ENCODE measurements around the gene RSKR.

Gene RSKR, protein sequence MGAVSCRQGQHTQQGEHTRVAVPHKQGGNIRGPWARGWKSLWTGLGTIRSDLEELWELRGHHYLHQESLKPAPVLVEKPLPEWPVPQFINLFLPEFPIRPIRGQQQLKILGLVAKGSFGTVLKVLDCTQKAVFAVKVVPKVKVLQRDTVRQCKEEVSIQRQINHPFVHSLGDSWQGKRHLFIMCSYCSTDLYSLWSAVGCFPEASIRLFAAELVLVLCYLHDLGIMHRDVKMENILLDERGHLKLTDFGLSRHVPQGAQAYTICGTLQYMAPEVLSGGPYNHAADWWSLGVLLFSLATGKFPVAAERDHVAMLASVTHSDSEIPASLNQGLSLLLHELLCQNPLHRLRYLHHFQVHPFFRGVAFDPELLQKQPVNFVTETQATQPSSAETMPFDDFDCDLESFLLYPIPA

GRCh38 chr17:28613931-28614381 lies at the start of gene RSKR:
Gene RSKR (minus strand): TSS chr17:28614185. CDS start chr17:28614161, 24 bp downstream.
- H3K4me2 ChIP-seq (ENCODE audit: low read depth, low read length, poor library complexity, severe bottlenecking), result no peak within 1 kb of the TSS
- peaks cover 31% of the 10 kb centered on the region for H3K36me3 ChIP-seq (ENCODE audit: low read length)
- no peak within 1 kb of the TSS for H3K27ac ChIP-seq (ENCODE audit: low read depth, low read length)

DNA sequence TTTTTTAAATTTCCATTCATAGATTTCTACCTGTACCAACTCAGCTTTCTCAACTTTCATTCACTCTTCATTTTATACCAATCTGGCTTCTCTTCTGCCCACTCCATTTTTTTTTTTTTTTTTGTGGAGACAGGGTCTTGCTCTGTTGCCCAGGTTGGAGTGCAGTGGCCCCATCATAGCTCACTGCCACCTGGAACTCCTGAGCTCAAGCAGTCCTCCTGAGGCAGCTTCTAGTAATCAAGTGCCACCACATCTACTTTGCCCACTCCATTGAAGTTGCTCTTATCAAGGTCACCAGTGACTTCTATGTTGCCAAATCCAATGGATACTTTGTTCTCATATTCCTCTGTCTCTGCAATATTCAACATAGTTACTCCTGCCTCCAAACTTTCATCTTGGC lies 49.7 kb upstream of the RSKR start:
- H3K9ac ChIP-seq (ENCODE audit: low read length), result no peak overlapping the region
- H3K27me3 ChIP-seq (ENCODE audit: low read length), result no peaks in the 10 kb centered on the region
- H2AFZ ChIP-seq (ENCODE audit: low read depth, low read length, severe bottlenecking), result no peak overlapping the region
- no peaks in the 10 kb centered on the region for H3K9me3 ChIP-seq (ENCODE audit: insufficient read depth, low read length)
- H3K4me2 ChIP-seq (ENCODE audit: low read depth, low read length, poor library complexity, severe bottlenecking), result peak overlapping the region; percentile 94
- TF ChIP-seq EZH2phosphoT487 (conservative IDR thresholded peaks at IDR 0.05; ENCODE audit: low read length), result no peak
- H4K20me1 ChIP-seq (ENCODE audit: low read depth, low read length), result no peaks in the 10 kb centered on the region; the same call in 1 of the 2 replicates
- H3K27ac ChIP-seq (ENCODE audit: low read depth, low read length), result no peak overlapping the region
- H3K4me3 ChIP-seq (ENCODE audit: insufficient read depth, low read length, poor library complexity, severe bottlenecking), result no peak overlapping the region
- no peaks in the 10 kb centered on the region for H3K9me2 ChIP-seq (replicated peaks; ENCODE audit: insufficient read depth, low read length)
- H3F3A ChIP-seq (ENCODE audit: insufficient read depth), result no peaks in the 10 kb centered on the region
- H3K36me3 ChIP-seq (ENCODE audit: low read length), result peaks cover 3% of the 10 kb centered on the region; the same call in 1 of the 2 replicates
- H3K79me2 ChIP-seq (ENCODE audit: insufficient read depth, low read length), result peaks cover 84% of the 10 kb centered on the region

More at GRCh38 chr17:28613931-28614381, at the start of gene RSKR:
- H2AFZ ChIP-seq (ENCODE audit: low read depth, low read length, severe bottlenecking), result no peak within 1 kb of the TSS
- H3F3A ChIP-seq (ENCODE audit: insufficient read depth), result no peaks in the 10 kb centered on the region
- H4K20me1 ChIP-seq (ENCODE audit: low read depth, low read length), result no peaks in the 10 kb centered on the region
- H3K9me2 ChIP-seq (replicated peaks; ENCODE audit: insufficient read depth, low read length), result no peaks in the 10 kb centered on the region
- no peak for TF ChIP-seq EZH2phosphoT487 (conservative IDR thresholded peaks at IDR 0.05; ENCODE audit: low read length)
- TF ChIP-seq CTCF (IDR thresholded peaks at IDR 0.05; ENCODE audit: insufficient read depth, low read length, poor library complexity, severe bottlenecking), result no peak
- no peak within 1 kb of the TSS for H3K9ac ChIP-seq (ENCODE audit: low read length)
- no peak within 1 kb of the TSS for H3K4me3 ChIP-seq (ENCODE audit: insufficient read depth, low read length, poor library complexity, severe bottlenecking)
- H3K79me2 ChIP-seq (ENCODE audit: insufficient read depth, low read length), result no peaks in the 10 kb centered on the region
- no peaks in the 10 kb centered on the region for H3K27me3 ChIP-seq (ENCODE audit: low read length)
- no peaks in the 10 kb centered on the region for H3K9me3 ChIP-seq (ENCODE audit: insufficient read depth, low read length)

DNA sequence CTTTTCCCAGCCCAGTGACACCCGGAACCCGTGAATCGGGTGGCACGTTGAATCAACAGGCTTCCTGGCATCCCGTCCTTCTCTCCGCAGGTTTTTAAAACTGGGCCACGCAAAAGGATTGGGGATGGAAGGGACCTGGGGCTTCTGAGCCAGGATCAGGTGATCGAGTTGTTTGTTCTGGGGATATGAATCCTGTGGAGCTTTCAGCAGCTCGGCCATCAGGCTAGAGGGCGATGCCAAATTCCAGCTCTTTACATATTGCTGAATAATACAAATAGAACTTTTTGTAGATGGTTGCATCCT lies 48.5 kb upstream of the RSKR start:
- TF ChIP-seq EZH2phosphoT487 (conservative IDR thresholded peaks at IDR 0.05; ENCODE audit: low read length), result no peak
- TF ChIP-seq CTCF (IDR thresholded peaks at IDR 0.05; ENCODE audit: insufficient read depth, low read length, poor library complexity, severe bottlenecking), result no peak
- Histone ChIP-seq H3K9me3 (ENCODE audit: insufficient read depth, low read length) (no peaks in the 10 kb centered on the region), H4K20me1 (ENCODE audit: low read depth, low read length) (no peaks in the 10 kb centered on the region; the same call in 1 of the 2 replicates), H3K36me3 (ENCODE audit: low read length) (peaks cover 3% of the 10 kb centered on the region; the same call in 1 of the 2 replicates), H3K4me2 (ENCODE audit: low read depth, low read length, poor library complexity, severe bottlenecking) (peak overlapping the region; percentile 94), H3F3A (ENCODE audit: insufficient read depth) (no peaks in the 10 kb centered on the region), H2AFZ (ENCODE audit: low read depth, low read length, severe bottlenecking) (peak overlapping the region; percentile 93), H3K4me3 (ENCODE audit: insufficient read depth, low read length, poor library complexity, severe bottlenecking) (peak overlapping the region; percentile 81), H3K27me3 (ENCODE audit: low read length) (no peaks in the 10 kb centered on the region), H3K9ac (ENCODE audit: low read length) (peak overlapping the region; percentile 92), H3K9me2 (replicated peaks; ENCODE audit: insufficient read depth, low read length) (no peaks in the 10 kb centered on the region), H3K79me2 (ENCODE audit: insufficient read depth, low read length) (peaks cover 76% of the 10 kb centered on the region), H3K27ac (ENCODE audit: low read depth, low read length) (peak overlapping the region; percentile 91)
